Non-pigmented ciliary epithelial cell (primary cell): ENCODE data around the gene TNFAIP8L3.
"Not testable (repeated sequence)": the region's sequence is repeated elsewhere in the genome, so short reads cannot be mapped to it uniquely, and the experiment has no call there.

Source experiments
- DNase-seq: peaks from one replicate; pipeline ENCODE4 v3.0.0-alpha.2; 2010; ENCODE audit warnings: low read depth

TNFAIP8L3 gene

GRCh38 chr15:51060030-51060673, 34.6 kb downstream of the TNFAIP8L3 start:
- no peak for DNase-seq

GRCh38 chr15:51054535-51054934, 40.2 kb downstream of the TNFAIP8L3 start:
- no peak for DNase-seq

DNA sequence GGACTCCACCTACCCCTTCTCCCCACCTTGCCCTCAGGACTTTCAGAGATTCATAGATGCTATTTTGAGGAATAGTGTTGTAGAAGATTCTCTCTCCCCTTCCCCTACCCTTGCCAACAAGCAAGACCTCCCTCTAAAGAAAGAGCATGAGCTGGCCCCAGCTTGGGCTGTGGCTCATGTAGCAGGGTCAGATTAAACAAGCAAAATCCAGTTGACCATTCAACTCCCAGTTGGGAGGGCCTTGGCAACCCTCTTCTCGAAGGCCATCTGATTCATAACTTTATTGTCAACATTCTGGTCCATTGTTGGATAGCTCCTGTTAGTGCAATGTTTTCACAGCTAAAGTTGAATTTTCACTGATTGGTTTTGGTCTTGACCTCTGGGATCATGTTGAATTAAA, 41.1 kb downstream of the TNFAIP8L3 start:
- no peak for DNase-seq

GRCh38 chr15:51051776-51052175, 42.9 kb downstream of the TNFAIP8L3 start:
- DNase-seq = no peak

DNA sequence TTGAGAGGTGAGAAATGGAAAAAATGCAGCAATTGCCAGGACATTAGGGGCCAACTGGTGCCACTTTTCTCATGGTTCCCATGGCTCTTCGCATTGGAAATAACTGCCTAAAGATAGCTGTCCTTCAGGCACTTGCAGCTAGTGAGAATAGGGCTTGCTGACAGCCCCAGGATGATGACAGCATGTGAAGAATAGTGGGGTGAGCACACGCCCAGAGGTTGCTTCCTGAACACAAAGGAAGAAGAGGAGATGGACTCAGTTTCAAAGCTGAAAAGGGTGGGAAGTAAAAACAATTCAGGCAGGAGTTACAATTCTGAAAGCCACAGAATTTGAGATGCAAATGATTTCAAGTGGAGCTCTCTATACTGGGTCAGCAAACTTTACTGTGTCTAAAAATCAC, 45.6 kb downstream of the TNFAIP8L3 start:
- DNase-seq = no peak

- no peak for DNase-seq
Measured at GRCh38 chr15:51048308-51048707, 46.4 kb downstream of the TNFAIP8L3 start.

- DNase-seq = no peak
Measured at GRCh38 chr15:51046799-51047449, 47.8 kb downstream of the TNFAIP8L3 start.

DNA sequence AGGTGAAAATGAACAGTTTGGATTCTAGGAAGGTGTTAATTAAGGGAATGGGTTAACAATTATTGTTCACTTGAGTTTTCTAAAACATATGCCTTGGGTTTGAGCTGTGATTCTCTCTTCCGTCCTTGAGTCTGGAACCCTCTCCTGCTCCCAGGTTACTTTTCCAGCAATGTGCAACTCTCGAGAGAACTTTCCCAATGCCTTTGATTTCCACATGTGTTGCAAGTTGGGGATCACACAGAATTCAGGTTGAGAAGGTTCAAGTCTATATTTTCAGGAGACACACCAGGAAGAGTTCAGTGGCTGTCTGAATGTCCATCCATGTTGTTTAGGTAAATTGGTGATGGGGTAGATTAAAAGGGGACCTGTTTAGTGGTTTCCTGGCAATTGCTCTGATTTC, 48.7 kb downstream of the TNFAIP8L3 start:
- DNase-seq = no peak

- no peak for DNase-seq
Measured at GRCh38 chr15:51044037-51044727, 50.5 kb downstream of the TNFAIP8L3 start.

DNA sequence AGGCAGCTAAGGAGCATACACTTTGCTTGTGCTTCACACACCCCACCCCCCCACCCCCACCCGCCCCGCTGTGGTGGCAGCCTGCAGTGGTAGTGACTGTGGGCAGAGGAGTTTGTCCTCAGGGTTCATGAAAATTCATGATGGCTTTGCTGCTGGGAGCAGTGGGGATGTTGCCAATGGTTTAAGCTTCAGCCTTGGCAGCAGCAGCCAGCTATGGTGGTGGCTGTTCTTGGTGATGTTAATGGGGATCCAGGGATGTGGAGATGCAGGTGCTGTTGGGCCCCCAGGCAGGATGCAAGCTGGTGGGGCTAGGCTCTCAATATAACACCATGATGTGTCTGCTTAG, 55.8 kb downstream of the TNFAIP8L3 start:
- DNase-seq = no peak

DNA sequence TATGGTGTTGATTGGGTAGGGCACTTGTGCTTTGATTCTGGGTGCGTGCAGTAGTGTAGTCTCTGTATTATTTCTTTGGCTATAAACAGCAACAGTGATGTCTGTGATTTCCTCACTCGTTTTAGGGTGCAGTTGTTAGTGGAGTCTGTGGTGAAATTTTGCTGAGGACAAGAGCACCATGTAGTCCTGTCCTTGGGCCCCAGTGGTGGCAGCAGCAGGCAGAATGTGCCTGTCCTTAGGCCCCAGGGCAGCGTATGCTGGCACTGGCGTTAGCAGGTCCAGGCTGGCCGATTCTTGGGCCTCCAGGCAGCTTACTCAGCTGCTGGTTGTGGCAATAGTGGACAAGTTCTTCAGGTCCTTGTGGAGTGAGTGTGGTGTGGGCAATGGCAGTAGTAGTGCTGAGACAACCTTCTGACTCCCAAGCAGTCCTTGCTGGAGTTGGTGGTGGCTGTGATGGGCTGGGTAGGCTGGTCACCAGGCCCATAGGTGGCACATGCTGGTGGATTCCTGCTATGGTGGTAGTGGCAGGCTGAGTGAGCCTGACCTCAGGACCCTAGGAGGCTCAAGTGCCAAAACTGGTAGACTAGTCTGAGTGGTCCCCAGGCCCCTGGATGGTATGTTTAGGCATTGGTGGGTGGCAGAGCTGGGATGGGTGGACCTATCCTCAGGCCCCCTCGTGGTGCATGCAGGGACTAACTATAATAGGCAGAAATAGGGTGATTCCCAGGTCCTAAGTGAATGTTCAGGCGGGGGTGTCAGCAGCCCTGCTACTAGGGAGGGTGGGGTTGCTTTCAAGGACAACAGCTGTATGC, 56.3 kb downstream of the TNFAIP8L3 start:
- no peak for DNase-seq

- not testable (repeated sequence) for DNase-seq
Measured at GRCh38 chr15:51037474-51037873, 57.2 kb downstream of the TNFAIP8L3 start.

GRCh38 chr15:51030649-51031316, 63.9 kb downstream of the TNFAIP8L3 start:
- DNase-seq = peak; percentile 44

- no peak for DNase-seq
Measured at GRCh38 chr15:51025454-51025846, 69.3 kb downstream of the TNFAIP8L3 start.

- no peak for DNase-seq
Measured at GRCh38 chr15:51024735-51025453, 69.8 kb downstream of the TNFAIP8L3 start.

- no peak for DNase-seq
Measured at GRCh38 chr15:51023499-51023898, 71.2 kb downstream of the TNFAIP8L3 start.

DNA sequence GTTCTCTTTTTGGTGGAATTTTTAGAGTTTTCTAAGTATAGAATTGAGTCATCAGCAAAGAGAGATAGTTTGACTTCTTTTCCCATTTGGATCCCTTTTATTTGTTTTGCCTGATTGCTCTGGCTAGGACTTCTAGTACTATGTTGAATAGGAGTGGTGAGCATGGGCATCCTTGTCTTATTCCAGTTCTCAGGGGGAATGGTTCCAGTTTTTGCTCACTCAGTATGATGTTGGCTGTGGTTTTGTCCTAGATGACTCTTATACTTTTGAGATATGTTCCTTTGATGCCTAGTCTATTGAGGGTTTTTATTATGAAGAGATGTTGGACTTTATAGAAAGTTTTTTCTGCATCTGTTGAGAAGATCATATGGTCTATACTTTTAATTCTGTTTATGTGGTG, 72.5 kb downstream of the TNFAIP8L3 start:
- no peak for DNase-seq

- no peak for DNase-seq
Measured at GRCh38 chr15:51016615-51017014, 78.1 kb downstream of the TNFAIP8L3 start.

DNA sequence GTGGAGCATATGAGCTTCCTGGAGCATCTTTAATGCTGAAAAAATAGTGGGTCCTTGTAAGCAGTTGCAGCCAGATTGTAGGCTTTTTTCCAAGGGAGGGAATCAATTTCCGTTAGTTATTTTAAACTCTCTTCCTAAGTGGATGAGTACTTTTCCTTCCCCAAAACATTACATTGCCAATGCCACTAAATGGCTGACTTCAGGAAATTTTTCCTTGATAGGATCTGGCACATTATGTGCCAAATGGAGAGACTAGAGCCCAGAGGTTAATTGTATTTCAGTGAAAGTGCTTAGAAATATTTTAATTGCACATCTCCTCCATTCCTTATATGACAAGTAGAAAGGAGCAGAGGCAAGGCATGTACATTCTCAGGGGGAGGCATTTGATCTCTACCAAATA, 83.5 kb downstream of the TNFAIP8L3 start:
- DNase-seq = no peak

DNA sequence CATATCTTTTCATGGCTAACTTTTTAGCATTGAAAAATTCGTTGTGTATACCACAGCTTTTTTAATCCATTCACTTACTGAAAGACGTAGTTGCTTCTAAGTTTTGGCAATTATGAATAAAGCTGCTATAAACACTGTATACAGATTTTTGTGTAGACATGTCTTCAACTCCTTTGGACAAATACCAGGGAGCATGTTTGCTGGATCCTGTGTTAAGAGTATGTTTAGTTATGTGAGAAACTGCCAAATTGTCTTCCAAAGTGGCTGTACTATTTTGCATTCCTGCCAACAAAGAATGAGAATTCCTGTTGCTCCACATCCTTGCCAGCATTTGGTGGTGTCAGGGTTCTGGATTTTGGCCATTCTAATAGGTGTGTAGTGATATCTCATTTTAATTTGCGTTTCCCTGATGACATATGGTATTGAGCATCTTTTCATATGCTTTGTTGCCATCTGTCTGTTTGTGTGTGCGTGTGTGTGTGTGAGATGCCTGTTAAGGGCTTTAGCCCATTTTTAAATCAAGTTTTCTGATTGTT, 87.5 kb downstream of the TNFAIP8L3 start:
- no peak for DNase-seq
